ENCODE results near the gene CRK.
A peak's percentile ranks its signal among the peaks of the same experiment; 100 is the strongest.
"Not testable (repeated sequence)": the region's sequence is repeated elsewhere in the genome, so short reads cannot be mapped to it uniquely, and the experiment has no call there.

Gene CRK

DNA sequence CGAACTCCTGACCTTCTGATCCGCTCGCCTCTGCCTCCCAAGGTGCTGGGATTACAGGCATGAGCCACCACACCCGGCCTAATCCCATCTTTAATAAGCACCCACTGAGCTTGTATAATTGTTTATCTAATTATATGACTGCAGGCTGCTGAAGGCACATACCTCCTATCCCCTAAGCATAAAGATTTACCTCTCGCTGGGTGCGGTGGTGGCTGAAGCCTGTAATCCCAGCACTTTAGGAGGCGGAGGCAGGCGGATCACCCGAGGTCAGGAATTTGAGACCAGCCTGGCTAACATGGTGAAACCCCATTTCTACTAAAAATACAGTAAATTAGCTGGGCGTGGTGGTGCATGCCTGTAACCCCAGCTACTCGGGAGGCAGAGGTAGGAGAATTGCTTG lies 35.9 kb downstream of the CRK start:
- no peak for DNase-seq

DNA sequence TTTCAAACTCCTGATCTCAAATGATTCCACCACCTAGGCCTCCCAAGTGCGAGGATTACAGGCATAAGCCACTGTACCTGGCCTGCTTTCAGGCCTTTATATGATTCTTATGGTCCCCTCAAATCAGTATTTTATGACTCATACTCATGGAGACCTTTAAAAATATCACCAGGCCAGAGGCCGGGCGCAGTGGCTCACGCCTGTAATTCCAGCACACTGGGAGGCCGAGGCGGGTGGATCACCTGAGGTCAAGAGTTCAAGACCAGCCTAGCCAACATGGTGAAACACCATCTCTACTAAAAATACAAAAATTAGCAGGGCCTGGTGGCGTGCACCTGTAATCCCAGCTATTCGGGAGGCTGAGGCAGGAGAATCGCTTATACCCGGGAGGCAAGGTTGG lies 37.6 kb downstream of the CRK start:
- DNase-seq: not testable (repeated sequence)

DNA sequence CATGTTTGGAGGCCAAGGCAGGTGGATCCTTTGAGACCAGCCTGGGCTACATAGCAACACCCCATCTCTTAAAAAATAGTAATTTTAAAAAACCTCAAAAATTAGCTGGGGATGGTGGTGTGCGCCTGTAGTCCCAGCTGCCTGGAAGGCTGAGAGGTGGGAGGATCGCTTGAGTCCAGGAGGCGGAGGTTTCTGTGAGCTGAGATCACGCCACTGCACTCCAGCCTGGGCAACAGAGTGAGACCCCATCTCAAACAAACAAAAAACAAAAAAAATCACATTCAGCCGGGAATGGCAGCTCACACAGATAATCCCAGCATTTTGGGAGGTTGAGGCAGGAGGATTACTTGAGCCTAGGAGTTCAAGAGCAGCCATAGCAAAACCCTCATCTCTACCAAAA lies 39.6 kb downstream of the CRK start:
- no peak for DNase-seq

DNA sequence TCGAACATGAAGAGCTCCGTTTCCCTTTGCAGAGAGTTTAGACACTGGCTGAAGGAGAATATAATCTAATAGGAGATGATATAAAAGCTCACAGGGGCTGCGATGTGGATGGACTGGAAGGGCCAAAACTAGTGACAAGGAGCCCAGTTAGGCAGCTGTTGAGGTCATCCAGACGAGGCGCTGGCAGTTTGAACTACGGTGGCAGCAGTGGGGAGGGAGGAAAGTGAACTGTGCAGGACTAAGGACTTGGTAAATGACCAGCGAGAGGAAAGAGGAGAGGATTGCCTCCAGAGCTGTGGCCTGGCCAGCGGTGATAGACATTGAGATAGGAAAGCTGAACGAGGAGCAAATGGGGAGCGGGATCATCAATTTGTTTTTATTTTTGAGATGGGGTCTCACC lies 41.4 kb downstream of the CRK start:
- DNase-seq: no peak

DNA sequence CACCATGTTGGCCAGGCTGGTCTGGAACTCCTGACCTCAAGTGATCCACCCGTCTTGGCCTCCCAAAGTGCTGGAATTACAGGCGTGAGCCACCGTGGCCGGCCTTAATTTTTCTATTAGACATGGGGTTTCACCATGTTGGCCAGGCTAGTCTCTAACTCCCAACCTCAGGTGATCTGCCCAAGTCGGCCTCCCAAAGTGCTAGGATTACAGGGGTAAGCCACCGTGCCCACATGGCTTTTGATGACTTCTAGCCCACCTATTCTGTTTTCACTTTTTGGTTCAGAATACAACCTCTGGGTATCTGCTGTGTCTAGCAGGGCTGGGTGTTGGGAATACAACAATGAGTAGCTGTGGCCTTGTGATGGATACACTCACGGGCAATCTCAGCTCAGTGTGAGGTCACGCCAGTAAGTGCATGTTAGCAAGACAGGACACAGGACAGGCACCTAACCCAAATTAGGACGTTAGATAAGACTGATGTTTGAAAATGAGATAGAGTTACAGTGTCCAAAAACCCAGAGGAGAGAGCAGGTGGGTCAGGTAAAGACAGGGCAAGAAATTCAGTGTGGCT lies 41.9 kb downstream of the CRK start:
- no peak for DNase-seq

DNA sequence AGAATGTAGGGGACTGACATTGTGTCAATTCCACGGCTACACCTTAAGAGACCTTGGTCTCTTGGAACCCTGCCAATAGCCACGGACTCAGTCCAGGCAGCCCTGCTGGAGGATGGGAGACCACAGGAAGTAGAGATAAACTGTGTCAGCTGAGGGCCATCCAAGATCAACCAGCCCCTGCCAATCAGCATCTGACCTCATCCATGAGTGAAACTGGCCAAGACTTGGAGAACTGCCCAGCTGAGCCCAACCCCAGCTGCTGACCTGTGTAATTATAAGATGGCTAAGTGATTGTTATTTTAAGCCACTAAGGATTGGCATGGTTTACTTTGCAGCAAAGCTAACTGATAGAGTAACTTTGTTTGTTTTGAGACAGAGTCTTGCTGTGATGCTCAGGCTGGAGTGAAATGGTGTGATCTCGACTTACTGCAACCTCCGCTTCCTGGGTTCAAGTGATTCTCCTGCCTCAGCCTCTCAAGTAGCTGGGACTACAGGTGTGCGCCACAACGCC lies 42.7 kb downstream of the CRK start:
- peak; percentile 6 for DNase-seq

DNA sequence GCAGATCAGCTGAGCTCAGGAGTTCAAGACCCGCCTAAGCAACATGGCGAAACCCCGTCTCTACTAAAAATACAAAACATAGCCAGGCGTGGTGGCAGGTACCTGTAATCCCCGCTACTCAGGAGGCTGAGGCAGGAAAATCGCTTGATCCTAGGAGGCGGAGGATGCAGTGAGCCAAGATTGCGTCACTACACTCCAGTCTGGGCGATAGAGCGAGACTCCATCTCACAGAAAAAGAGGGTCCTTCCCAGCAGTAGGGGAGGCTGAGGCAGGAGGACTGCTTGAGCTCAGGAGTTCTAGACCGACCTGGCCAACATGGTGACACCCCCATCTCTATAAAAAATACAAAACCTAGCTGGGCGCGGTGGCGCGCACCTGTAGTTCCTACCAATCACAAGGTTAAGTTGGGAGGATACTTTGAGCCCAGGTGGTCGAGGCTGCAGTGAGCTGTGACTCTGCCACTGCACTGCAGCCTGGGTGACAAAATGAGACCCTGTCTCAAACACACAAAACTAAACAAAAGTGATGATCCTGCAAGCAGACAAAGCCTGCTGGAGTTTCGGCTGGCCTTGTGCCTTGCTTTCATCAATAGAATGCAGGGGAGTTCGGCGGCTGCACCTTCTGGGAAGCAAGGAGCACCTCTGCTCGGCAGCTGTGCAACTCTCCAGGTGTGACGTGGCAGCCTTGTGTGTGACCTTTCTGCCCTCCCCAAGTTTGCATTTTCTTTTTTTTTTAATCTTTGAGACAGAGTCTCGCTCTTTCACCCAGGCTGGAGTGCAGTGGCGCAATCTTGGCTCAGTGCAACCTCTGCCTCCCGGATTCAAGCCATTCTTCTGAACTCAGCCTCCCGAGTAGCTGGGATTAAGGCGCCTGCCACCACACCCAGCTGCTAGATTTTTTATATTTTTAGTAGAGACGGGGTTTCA lies 43.6 kb downstream of the CRK start:
- DNase-seq: no peak

DNA sequence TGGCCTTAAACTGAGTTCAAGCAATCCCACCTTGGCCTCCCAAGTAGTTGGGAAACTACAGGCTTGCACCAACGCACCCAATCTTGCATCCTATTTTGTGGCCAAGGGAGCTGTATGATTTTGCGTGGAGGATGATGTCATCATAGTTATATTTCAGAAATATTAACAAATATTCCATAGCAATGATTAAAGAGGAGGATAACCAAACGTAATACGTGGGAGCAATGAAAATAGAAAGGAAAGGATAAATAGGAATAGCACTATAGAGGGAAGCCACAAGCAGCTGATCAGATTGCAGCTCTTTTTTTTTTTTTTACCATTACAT lies 53.8 kb downstream of the CRK start:
- DNase-seq: no peak

DNA sequence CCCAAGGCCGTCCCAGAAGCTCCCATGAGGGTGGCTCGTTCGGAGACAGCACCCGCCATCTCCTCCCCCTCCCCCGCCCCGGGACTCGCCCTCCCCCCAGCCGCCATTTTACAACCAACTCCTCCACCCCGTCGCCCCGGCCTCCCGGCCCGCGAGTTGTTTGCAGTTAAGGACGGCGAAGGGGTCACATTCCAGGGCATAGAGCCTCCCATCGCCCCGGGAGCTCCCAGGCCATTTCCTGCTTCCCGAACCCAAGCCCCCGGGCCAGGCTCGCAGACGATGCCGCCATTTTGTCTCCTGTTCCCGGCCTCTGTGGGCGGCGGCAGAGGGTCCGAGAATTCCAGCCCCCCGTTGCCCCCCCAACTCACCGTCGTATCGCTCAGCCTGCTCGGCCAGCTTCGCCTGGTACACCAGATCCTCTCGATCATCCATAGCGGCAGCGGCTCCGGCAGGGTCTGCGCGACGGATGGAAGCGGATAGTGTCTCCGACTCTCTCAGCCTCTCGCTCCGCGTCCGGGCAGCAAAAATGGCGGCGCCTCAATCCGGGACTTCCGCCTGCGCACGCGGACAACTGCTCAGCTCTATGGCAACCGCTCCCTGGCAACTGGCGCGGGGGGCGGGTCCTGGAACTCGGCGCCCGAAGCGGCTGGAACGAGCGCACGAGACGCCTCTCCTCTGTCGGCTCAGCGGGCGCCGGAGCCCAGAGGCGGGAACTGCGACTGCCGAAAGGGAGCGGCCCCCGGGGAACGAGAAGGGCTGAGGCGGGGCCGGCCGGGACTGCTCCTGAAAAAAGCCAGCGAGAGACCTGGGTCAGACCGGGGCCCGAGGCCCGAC lies 56.1 kb downstream of the CRK start, which contains the start of gene YWHAE:
YWHAE (minus strand) TSS at position 544 of the 834 bp plus-strand sequence; CDS start at position 432, 112 bp downstream.
- DNase-seq: peak; percentile 81

DNA sequence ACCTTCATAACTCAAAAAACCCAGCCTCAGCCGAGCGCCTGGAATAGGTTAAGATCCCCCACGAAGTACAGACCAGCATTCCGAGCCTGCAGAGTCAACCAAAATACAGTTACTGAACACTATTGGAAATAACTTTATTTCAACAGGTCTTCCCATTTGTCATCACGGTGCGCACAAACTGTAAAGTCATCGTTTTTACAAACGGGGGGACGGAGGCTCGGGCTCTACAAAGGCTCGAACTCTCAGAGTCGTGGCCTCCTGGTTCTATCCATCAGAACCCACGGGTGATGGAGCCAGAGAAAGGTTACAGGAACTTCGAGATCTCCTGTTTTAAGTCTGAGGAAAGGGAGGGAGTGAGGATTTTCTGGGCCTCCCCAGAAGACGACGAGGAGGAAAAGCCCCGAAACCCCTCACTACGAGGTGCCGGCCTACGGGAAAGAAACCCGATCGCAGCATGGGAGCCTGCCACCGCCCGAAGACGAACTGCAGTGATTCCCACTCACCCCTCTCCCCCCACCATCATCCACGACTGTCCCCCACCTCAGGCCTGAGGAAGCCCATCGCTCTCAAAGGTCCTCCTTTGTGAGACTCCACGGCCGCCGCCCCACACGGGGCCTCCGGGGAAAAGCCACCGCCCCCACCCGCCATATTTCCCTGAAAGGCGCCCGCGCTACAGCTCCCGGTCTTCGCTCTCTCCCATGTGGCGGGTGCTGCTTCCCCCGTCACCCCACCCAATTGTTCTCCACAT lies 56.9 kb downstream of the CRK start:
- no peak for DNase-seq

DNA sequence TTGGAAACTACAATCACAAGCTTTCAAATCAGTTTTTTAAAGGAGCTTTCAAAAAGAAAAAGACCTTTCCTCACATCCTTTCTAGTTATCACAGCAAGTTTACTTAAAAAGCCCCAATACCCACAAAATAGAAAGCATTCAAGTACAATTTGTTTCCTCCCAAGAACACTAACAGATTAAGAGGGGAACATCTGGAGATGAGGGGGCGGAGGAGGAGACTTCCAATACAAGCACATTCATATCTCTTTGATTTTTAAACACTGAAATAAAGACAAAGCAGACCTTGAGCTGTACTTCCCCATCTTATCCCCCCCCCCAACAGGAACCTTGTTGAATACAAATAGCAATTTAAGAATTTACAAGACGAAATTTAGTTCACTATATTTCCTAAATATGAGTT lies 58.0 kb downstream of the CRK start:
- no peak for DNase-seq

DNA sequence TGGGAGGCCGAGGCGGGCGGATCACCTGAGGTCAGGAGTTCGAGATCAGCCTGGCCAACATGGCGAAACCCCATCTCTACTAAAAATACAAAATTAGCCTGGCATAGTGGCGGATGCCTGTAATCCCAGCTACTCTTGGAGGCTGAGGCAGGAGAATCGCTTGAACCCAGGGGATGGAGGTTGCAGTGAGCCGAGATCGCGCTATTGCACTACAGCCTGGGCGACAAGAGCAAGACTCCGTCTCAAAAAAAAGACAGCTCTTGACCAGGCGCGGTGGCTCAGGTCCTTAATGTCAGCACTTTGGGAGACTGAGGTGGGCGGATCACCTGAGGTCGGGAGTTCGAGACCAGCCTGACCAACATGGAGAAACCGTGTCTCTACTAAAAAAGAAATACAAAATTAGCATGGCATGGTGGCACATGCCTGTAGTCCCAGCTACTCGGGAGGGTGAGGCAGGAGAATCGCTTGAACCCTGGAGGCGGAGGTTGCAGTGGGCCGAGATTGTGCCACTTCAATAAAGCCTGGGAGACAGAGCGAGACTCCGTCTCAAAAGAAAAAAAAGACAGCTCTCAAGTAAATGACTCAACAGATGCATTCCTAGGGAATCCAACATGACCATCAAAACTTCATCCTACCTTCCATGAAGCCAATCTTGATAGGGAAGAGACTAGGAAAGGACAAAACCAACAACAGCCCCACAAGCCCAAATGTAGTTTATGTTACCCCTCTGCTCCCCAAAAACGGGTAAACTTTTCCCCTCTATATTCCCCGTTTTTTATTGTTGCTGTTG lies 60.0 kb downstream of the CRK start:
- DNase-seq: not testable (repeated sequence)

DNA sequence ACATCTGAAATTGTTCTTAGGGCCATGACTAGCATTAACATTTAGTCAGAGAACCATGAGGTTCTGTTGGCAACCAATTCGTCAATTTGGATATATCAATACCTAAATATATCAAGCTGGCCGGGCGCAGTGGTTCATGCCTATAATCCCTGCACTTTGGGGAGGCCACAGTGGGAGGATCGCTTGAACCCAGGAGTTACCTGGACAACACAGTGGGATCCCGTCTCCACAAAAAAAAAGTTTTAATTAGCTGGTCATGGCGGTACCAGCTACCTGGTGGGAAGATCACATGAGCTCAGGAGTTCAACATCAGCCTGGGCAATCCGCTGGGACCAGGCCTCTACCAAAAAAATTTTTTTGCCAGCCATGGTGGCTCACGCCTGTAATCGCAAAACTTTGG lies 64.5 kb downstream of the CRK start:
- DNase-seq: no peak

DNA sequence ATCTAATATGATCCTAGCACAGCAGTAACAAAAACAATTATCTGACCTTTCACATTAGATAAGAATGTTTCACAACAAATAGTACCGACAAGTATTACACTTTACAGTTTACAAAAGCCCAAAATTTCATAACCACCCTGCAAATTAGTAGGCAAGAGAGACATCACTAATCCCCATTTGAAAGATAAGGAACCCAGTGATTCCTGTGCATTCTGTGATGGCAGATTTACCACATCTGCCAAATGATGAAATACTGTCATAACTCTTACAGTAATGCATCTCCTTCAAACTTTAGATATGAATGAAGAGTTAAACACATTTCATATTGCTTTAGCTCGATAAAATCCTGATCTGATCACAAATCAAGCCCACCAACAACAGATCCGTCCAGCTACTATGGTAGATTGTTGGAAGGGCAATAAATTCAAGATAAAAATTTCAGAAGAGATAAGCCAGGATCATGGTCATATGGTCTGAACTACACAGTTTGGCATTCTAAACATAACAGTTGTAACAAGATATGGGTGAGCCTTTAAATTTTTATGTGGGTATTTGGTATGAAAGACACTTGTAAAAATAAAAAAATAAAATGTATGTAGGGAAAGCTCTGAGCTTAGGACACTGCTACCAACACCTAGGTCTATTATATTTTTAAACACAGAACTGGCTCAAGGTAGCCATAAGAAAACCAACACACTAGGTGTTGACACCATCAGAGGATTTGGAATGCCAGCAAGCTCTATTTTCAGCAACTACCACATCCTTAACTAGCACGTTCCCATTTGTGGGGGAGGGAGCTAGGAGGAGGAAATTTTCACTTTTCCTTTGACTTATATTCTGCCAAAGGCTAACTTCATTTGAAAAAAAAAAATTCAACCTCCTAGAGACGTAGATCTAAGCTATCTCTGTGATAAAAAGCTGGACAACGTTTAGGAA lies 65.3 kb downstream of the CRK start:
- DNase-seq: no peak

DNA sequence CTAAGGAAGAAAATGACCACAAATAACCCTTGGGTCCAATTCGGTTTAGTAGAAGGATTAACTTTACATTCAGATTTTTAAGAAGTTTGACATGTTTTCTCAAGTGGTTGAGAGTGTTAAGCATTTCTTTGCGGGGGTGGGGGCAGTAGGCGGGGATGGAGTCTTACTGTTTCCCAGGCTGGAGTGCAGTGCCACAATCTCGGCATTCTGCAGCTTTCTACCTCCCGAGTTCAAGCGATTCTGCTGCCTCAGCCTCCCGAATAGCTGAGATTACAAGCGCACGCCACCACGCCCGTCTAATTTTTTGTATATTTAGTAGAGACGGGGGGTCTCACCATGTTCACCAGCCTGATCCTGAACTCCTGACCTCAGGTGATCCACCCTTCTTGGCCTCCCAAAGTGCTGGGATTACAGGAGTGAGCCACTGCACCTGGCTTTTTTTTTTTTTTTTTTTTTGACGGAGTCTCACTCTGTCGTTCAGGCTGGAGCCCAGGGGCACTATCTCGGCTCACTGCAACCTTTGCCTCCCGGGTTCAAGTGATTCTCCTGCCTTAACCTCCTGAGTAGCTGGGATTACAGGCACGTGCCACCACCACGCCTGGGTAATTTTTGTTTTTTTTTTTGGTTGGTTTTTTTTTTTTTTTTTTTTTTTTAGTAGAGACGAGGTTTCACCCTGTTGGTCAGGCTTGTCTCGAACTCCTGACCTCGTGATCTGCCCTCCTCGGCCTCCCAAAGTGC lies 68.4 kb downstream of the CRK start:
- DNase-seq: not testable (repeated sequence)

DNA sequence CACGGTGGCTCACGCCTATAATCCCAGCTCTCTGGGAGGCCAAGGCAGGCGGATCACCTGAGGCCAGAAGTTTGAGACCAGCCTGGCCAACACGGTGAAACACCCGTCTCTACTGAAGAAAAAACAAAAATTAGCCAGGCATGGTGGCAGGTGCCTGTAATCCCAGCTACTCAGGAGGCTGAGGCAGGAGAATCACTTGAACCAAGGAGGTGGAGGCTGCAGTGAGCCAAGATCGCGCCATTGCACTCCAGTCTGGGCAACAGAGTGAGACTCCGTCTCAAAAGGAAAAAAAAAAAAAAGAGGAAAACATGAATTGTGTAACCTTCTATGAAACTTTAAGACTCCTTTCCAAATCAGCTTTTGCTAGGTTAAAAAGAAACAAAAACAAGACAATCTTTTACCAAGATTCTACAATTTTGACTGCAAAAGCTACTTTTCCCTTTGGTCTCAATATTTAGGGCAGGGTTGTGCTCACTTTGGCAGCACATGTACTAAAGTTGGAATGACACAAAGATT lies 69.3 kb downstream of the CRK start:
- not testable (repeated sequence) for DNase-seq

DNA sequence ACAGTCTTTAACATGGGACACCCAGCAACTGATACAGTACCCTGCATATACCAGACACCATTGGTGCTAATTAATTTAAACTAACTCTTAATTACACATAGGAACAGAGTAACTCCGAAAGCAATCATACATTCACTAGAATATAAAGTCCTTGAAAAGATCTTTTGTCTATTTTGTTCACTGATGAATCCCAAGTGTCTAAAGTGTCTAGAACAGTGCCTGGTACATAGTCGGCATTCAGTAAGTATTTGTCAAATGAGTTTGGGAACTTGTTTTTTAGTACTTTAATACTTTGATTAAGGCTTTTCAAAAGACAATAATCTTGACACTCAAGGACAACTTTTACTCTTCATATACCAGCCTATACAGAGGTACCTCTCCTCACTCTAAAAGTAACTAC lies 69.8 kb downstream of the CRK start:
- DNase-seq: no peak

DNA sequence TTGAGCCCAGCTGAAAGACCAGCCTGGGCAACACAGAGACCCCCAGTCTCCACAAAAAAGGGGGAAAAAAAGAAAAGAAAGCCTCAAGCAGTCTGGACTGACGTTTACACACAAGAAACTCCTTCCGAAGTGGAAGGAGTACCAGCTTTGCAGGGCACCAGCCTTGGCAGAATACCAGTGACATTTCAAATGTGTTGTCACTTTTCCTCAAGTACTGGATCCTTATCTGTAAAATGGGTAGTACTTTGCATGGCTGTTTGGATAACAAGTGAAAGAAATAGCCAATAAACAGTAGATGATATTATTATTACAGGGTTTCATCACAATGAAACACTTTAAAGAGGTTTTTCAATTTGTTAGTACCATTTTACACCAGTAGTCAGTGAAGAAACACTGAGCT lies 70.2 kb downstream of the CRK start:
- no peak for DNase-seq

DNA sequence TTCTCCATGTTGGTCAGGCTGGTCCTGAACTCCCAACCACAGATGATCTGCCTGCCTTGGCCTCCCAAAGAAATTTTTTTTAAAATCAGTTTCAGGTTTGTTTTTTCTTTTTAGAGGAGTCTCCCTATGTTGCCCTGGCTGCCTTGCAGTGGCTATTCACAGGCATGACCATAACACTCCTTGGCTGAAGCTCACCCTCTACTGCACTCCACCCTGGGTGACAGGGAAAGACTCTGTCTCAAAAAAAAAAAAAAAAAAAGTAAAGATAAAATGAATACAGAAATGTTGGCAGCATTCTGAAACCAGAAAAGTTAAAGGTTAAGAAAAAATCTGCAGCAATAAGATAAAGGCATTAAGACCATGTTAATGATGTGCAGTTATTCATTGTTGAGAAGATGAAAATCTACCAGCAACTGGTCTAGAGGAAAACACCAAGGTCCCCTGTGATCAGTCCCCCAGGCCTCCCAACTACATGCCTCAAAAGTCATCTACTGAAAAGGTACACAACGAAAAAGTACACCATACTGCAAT lies 71.1 kb downstream of the CRK start:
- no peak for DNase-seq

Measured in NCI-H510A (cell line).